Pancreas (tissue), 10 donors: ENCODE results near the gene FRMD4A. TPM values are rescaled to one million over a fixed set of nuclear protein-coding genes. Genes with fewer than 3 reads are reported as not detected.

Source experiments
- ATAC-seq, 4 donors: fragments of 200-7000 bp; cut with Tn5 transposase; one replicate each; pipeline versions ENCODE4 v1.8.0 to v1.9.1; 2020; ENCODE audit warnings: mild to moderate bottlenecking in 4 of 4, moderate library complexity in 4 of 4
- DNase-seq, 6 donors: peaks; one replicate each; pipeline ENCODE4 v3.0.0-alpha.2; 2020
- FAIRE-seq: peaks from 2 replicates; lab custom pipeline; 2012; peaks lifted over from hg19 to GRCh38; lab: Jason Lieb, UNC
- H3K27ac ChIP-seq, 4 donors: fragments of 200-600 bp; sonication (generic); 1 replicate in 3 of 4; 2 replicates in 1 of 4; pipeline versions ENCODE4 v1.5.0 to v1.8.0; 2020
- H3K27me3 ChIP-seq, 4 donors: fragments of 200-600 bp; one replicate each; pipeline ENCODE4 v1.8.0; 2021
- H3K36me3 ChIP-seq, 3 donors: fragments of 200-600 bp; sonication (generic) in 1 of 3; one replicate each; pipeline versions ENCODE4 v1.5.0 to v1.8.0; 2020 to 2021
- H3K4me1 ChIP-seq, 3 donors: fragments of 200-600 bp; one replicate each; pipeline ENCODE4 v1.8.0; 2021
- H3K4me3 ChIP-seq, 4 donors: fragments of 200-600 bp; sonication (generic) in 2 of 4; one replicate each; pipeline versions ENCODE4 v1.5.0 to v1.8.0; 2020 to 2021
- H3K9me3 ChIP-seq, 4 donors: fragments of 200-600 bp; one replicate each; pipeline ENCODE4 v1.8.0; 2021
- WGBS, 2 donors: extraction: QIAGEN DNeasy Blood & Tissue Kit; methylation state at CpG; one replicate each; pipeline ENCODE4 v1.1.7; 2013; 5-methylcytosine and 5-hydroxymethylcytosine counted together
- intact Hi-C, 3 donors: fragments of 100-400 bp; cut with DNase I; formaldehyde crosslinking; loops; one replicate each; pipeline versions ENCODE4 v1.11.1 to v1.14.2; 2022
- polyA plus RNA-seq, 2 donors: library from polyadenylated mRNA; stranded (reverse); fragments of 200-250 nt; gene quantifications; one replicate each; pipeline ENCODE4 v1.2.3, GENCODE V29; 2013
- total RNA-seq, 6 donors: library from RNA; stranded (reverse); fragmentation: NEBNext Ultra II Directional in 4 of 6; extraction: Animal tissue kit (Norgen Biotek cat#: 25700) in 4 of 6; gene quantifications; one replicate each; pipeline versions ENCODE4 v1.2.1 to v1.2.4, GENCODE V29; 2021 to 2023
- TF ChIP-seq, protein P1 (sequence below), 4 donors: fragments of 200-600 bp; sonication (generic) in 3 of 4; IDR thresholded peaks; one replicate each; pipeline versions ENCODE4 v1.5.0 to v1.8.0; 2021; ENCODE audit warnings: antibody characterized with exemption in 4 of 4
- donor health status: healthy with polysubstance abuse.
- donor health status: DM: no; HTN: no; CAD: no; lungs with moderate emphysema.
- donor health status: DM: no; HTN: no; CAD: no.
- donor health status: control.
- donor health status: control.
- donor health status: Bipolar disorder and iron deficiency.
- donor health status: DM: yes; HTN: yes; CAD: no.
- donor health status: DM: no; HTN: no; CAD: no.
- donor health status: DM: no; HTN: no; CAD: no.
- donor health status: DM: yes; HTN: yes; CAD: no.

FRMD4A gene
- total and polyA plus RNA-seq, 8 donors = 13.5 to 27.5 (median 18.7) TPM

- DNase-seq (no peak), FAIRE-seq (no peak), ATAC-seq (peak in 1 of 4 donors; percentile 14)
- Histone ChIP-seq H3K36me3 (peaks cover 0 to 41% (median 6%) of the 10 kb centered on the region in 3 donors), H3K27ac (no peak overlapping the region), H3K4me3 (no peak overlapping the region), H3K27me3 (no peaks in the 10 kb centered on the region), H3K9me3 (no peaks in the 10 kb centered on the region), H3K4me1 (no peaks in the 10 kb centered on the region)
- TF ChIP-seq, protein P1, sequence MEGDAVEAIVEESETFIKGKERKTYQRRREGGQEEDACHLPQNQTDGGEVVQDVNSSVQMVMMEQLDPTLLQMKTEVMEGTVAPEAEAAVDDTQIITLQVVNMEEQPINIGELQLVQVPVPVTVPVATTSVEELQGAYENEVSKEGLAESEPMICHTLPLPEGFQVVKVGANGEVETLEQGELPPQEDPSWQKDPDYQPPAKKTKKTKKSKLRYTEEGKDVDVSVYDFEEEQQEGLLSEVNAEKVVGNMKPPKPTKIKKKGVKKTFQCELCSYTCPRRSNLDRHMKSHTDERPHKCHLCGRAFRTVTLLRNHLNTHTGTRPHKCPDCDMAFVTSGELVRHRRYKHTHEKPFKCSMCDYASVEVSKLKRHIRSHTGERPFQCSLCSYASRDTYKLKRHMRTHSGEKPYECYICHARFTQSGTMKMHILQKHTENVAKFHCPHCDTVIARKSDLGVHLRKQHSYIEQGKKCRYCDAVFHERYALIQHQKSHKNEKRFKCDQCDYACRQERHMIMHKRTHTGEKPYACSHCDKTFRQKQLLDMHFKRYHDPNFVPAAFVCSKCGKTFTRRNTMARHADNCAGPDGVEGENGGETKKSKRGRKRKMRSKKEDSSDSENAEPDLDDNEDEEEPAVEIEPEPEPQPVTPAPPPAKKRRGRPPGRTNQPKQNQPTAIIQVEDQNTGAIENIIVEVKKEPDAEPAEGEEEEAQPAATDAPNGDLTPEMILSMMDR (IDR thresholded peaks at IDR 0.05) = no peak
- intact Hi-C loops = no loop called here
- WGBS, 2 donors = 76 to 79% methylated on average over 6 of the region's 6 CpGs
Observed at GRCh38 chr10:13698217-13698616, 632.5 kb downstream of the FRMD4A start.

GRCh38 chr10:13696071-13696470 lies 634.7 kb downstream of the FRMD4A start:
- DNase-seq (no peak), ATAC-seq (no peak), FAIRE-seq (no peak)
- Histone ChIP-seq H3K4me3 (no peak overlapping the region), H3K36me3 (peaks cover 0 to 47% (median 7%) of the 10 kb centered on the region in 3 donors), H3K27me3 (no peaks in the 10 kb centered on the region), H3K9me3 (no peaks in the 10 kb centered on the region), H3K4me1 (no peaks in the 10 kb centered on the region), H3K27ac (no peak overlapping the region)
- intact Hi-C loops = no loop called here
- TF ChIP-seq, protein P1 (IDR thresholded peaks at IDR 0.05) = no peak
- WGBS, 2 donors = 89% methylated on average over 9 of the region's 9 CpGs

DNA sequence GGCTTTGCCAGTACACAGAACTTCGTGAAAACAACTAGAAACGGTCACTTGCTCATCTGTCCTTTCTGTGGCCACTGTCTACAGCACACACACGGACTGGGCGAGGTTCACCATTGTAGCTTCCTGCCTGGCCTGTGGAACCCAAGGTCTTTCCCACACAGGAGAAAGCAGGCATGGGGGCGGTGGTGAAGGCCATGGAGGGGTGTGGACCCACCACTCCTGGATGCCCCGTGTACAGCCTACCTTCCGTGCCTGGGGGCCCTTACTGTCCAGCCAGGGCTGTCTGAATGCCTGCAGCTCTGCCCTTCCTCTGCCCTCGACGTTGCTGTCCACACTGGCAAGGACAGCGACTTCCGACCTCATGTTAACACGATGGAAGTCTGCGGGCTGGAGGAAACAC lies 635.1 kb downstream of the FRMD4A start:
- intact Hi-C loops = no loop called here
- TF ChIP-seq, protein P1 (IDR thresholded peaks at IDR 0.05) = no peak
- Histone ChIP-seq H3K27ac (no peak overlapping the region), H3K36me3 (peaks cover 0 to 42% (median 7%) of the 10 kb centered on the region in 3 donors), H3K4me1 (no peaks in the 10 kb centered on the region), H3K4me3 (no peak overlapping the region), H3K27me3 (no peaks in the 10 kb centered on the region), H3K9me3 (no peaks in the 10 kb centered on the region)
- WGBS, 2 donors = 76 to 82% methylated on average over 13 of the region's 13 CpGs
- DNase-seq (no peak), FAIRE-seq (no peak), ATAC-seq (no peak)

DNA sequence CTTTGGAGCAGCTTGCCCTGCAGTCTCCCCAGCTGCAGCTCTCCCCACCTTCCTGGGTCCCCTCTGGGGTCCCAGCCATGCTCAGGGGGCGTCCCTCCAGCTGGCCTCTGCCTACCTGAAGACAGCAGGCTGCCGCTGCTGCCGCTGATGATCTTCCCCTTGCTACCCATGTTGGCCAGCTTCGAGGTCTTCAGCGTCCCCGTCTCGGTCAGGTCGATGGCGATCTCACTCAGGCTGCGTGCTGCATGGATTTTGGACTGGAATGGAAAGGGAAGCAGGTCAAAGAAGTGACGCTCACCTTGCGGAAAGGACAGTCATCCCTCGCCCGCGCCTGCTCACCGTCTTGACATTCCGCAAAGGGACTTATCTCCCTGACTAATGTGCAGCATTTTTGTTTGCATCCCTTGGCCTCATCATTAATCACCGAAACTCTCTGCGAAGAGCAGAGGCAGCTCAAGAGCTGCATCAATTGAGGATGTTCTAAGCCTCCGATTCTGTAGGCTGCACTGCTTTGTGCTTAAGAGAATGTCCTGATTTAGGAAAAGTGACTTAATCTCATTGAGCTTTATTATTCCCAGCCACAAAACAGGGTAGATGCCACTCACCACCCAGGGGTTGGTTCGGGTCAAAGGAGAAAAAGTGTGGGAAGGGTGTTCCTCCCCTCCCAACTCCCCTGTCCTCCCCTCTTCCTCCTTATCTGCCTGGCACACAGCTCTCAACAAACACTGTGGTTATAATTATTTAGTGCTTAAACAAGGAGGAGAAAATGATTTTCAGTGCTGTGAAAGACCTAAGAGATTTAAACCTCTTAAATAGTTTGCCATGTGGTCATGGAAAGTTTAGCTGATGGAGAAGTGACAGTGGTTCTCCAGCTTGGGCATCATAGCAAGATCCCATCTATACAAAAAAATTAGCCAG lies 636.7 kb downstream of the FRMD4A start:
- intact Hi-C loops = no loop called here
- H3K9me3 ChIP-seq = no peaks in the 10 kb centered on the region
- no peaks in the 10 kb centered on the region for H3K27me3 ChIP-seq
- no peak for FAIRE-seq
- H3K4me3 ChIP-seq = no peak overlapping the region
- no peak for DNase-seq
- TF ChIP-seq, protein P1 (IDR thresholded peaks at IDR 0.05) = no peak
- WGBS, 2 donors = 90 to 91% methylated on average over 21 of the region's 21 CpGs
- no peaks in the 10 kb centered on the region for H3K4me1 ChIP-seq
- peaks cover 0 to 29% (median 7%) of the 10 kb centered on the region in 3 donors for H3K36me3 ChIP-seq
- H3K27ac ChIP-seq = no peak overlapping the region
- no peak for ATAC-seq
